MCF 10A (cell line): ENCODE measurements around the gene G3BP1. TPM values are rescaled to one million over a fixed set of nuclear protein-coding genes. Genes with fewer than 3 reads are reported as not detected.

Experiments used
- total RNA-seq: library from RNA; stranded (reverse); gene quantifications from 2 replicates; pipeline ENCODE4 v1.2.3, GENCODE V29; 2022

Gene G3BP1
- total RNA-seq, 1 experiment from 2014 or later = 279 TPM

Other genes starting within 250 kb of the G3BP1 start
- 5.9 and 9.9 TPM in 2 replicates for gene FAT2, start 180.6 kb upstream of the G3BP1 start, total RNA-seq
- gene SPARC, start 85.0 kb upstream of the G3BP1 start, total RNA-seq = 17.4 and 32.6 TPM in 2 replicates
- gene ATOX1, start 13.3 kb upstream of the G3BP1 start, total RNA-seq = 155 and 168 TPM in 2 replicates
- not detected in 2 replicates for gene GLRA1, start 152.9 kb downstream of the G3BP1 start, total RNA-seq